ENCODE measurements around the gene PTX4.

GRCh38 chr16:1453316-1453715 is 35.4 kb downstream of the PTX4 start:
- TF ChIP-seq CTCF (IDR thresholded peaks at IDR 0.05; ENCODE audit: low read depth, low read length, missing input control) (no peak), REST (IDR thresholded peaks at IDR 0.05) (no peak), YY1 (IDR thresholded peaks at IDR 0.05) (no peak), SP1 (IDR thresholded peaks at IDR 0.05) (no peak), ATF3 (IDR thresholded peaks at IDR 0.05) (no peak), ZBTB33 (IDR thresholded peaks at IDR 0.05) (no peak)

All from liver (tissue), 3 donors.